WTC11 (cell line): ENCODE data around the gene NAV2. TPM values are rescaled to one million over a fixed set of nuclear protein-coding genes. Genes with fewer than 3 reads are reported as not detected.

Experiments
- ATAC-seq: fragments of 200-7000 bp; cut with Tn5 transposase; 2 replicates; pipeline ENCODE4 v1.10.0; 2021; ENCODE audit warnings: mild to moderate bottlenecking, moderate library complexity
- CTCF ChIA-PET: fragments of 300-600 bp; sonication (Branson Sonifier 250); formaldehyde crosslinking; loops from one replicate; lab custom pipeline; 2021; ENCODE audit warnings: antibody characterized with exemption; lab: Charles Lee
- POLR2A ChIA-PET: fragments of 350-600 bp; sonication (Branson Sonifier 250); formaldehyde crosslinking; loops from one replicate; lab custom pipeline; 2021; ENCODE audit warnings: antibody characterized with exemption; lab: Charles Lee
- DNase-seq: peaks from one replicate; pipeline ENCODE4 v3.0.0; 2021; ENCODE audit warnings: low spot score
- H3K27ac Mint-ChIP-seq: 2 replicates; pipeline ENCODE4 v1.8.0; 2021; ENCODE audit warnings: mixed read lengths
- H3K27me3 Mint-ChIP-seq: 2 replicates; pipeline ENCODE4 v1.8.0; 2021; ENCODE audit warnings: low read depth, mild to moderate bottlenecking, moderate library complexity, mixed read lengths
- H3K36me3 Mint-ChIP-seq: 2 replicates; pipeline ENCODE4 v1.8.0; 2021; ENCODE audit warnings: mixed read lengths
- H3K4me1 Mint-ChIP-seq: 2 replicates; pipeline ENCODE4 v1.8.0; 2022; ENCODE audit warnings: mixed read lengths
- H3K4me3 Mint-ChIP-seq: 2 replicates; pipeline ENCODE4 v1.8.0; 2021; ENCODE audit warnings: mild to moderate bottlenecking, moderate library complexity, mixed read lengths
- H3K9me3 Mint-ChIP-seq: 2 replicates; pipeline ENCODE4 v1.8.0; 2021; ENCODE audit warnings: mixed read lengths
- ATF1 ChIP-seq: sonication (generic); formaldehyde crosslinking; IDR thresholded peaks from 2 replicates; pipeline ENCODE4 v1.8.1; 2023; ENCODE audit warnings: mild to moderate bottlenecking, moderate library complexity, missing genetic modification reagents
- ATF6 ChIP-seq: sonication (generic); formaldehyde crosslinking; IDR thresholded peaks from 2 replicates; pipeline ENCODE4 v1.8.1; 2023; ENCODE audit warnings: mild to moderate bottlenecking, missing genetic modification reagents
- CBFB ChIP-seq: sonication (generic); formaldehyde crosslinking; IDR thresholded peaks from 2 replicates; pipeline ENCODE4 v1.8.1; 2022; ENCODE audit warnings: mild to moderate bottlenecking, low read depth, missing genetic modification reagents
- ELF4 ChIP-seq: sonication (generic); formaldehyde crosslinking; IDR thresholded peaks from 2 replicates; pipeline ENCODE4 v1.8.1; 2022; ENCODE audit warnings: low read depth, mild to moderate bottlenecking, moderate library complexity, missing genetic modification reagents
- ETV6 ChIP-seq: sonication (generic); formaldehyde crosslinking; IDR thresholded peaks from 2 replicates; pipeline ENCODE4 v1.8.1; 2022; ENCODE audit warnings: mild to moderate bottlenecking, missing genetic modification reagents
- GABPB1 ChIP-seq: sonication (generic); formaldehyde crosslinking; IDR thresholded peaks from 2 replicates; pipeline ENCODE4 v1.8.1; 2023; ENCODE audit warnings: mild to moderate bottlenecking, missing genetic modification reagents
- JAZF1 ChIP-seq: fragments of 250-450 bp; sonication (Bioruptor Pico); IDR thresholded peaks from 2 replicates; pipeline ENCODE4 v1.9.0; 2021; ENCODE audit warnings: moderate library complexity, mild to moderate bottlenecking, inconsistent platforms
- KAT7 ChIP-seq: sonication (generic); formaldehyde crosslinking; IDR thresholded peaks from 2 replicates; pipeline ENCODE4 v1.8.1; 2023; ENCODE audit warnings: missing genetic modification reagents, mild to moderate bottlenecking, borderline replicate concordance
- MXD4 ChIP-seq: fragments of 250-450 bp; sonication (Bioruptor Pico); IDR thresholded peaks from 2 replicates; pipeline ENCODE4 v1.8.0; 2021; ENCODE audit warnings: mild to moderate bottlenecking, moderate library complexity, borderline replicate concordance
- NFATC4 ChIP-seq: fragments of 250-450 bp; sonication (Bioruptor Pico); IDR thresholded peaks from 2 replicates; pipeline ENCODE4 v1.9.0; 2021; ENCODE audit warnings: mild to moderate bottlenecking
- RORB ChIP-seq: fragments of 250-450 bp; sonication (Bioruptor Pico); IDR thresholded peaks from 2 replicates; pipeline ENCODE4 v1.9.0; 2021; ENCODE audit warnings: mild to moderate bottlenecking
- SOX15 ChIP-seq: fragments of 250-450 bp; sonication (Bioruptor Pico); IDR thresholded peaks from 2 replicates; pipeline ENCODE4 v1.9.0; 2021; ENCODE audit warnings: mild to moderate bottlenecking
- ZNF232 ChIP-seq: sonication (generic); formaldehyde crosslinking; IDR thresholded peaks from 2 replicates; pipeline ENCODE4 v1.8.0; 2022; ENCODE audit warnings: mild to moderate bottlenecking, missing genetic modification reagents
- ZNF396 ChIP-seq: fragments of 250-450 bp; sonication (Bioruptor Pico); IDR thresholded peaks from 2 replicates; pipeline ENCODE4 v1.8.0; 2021; ENCODE audit warnings: mild to moderate bottlenecking, moderate library complexity, borderline replicate concordance
- total RNA-seq: library from RNA; stranded (reverse); gene quantifications from 3 replicates; pipeline ENCODE4 v1.2.3, GENCODE V29; 2021
- TF ChIP-seq, protein P1 (sequence below): sonication (generic); formaldehyde crosslinking; IDR thresholded peaks from 2 replicates; pipeline ENCODE4 v1.8.1; 2022; ENCODE audit warnings: mild to moderate bottlenecking, moderate library complexity, missing genetic modification reagents
- TF ChIP-seq, protein P2 (sequence below): sonication (generic); formaldehyde crosslinking; IDR thresholded peaks from 2 replicates; pipeline ENCODE4 v1.8.0; 2023; ENCODE audit warnings: mild to moderate bottlenecking, missing genetic modification reagents
- TF ChIP-seq, protein P3 (sequence below): sonication (generic); formaldehyde crosslinking; IDR thresholded peaks from 2 replicates; pipeline ENCODE4 v1.8.0; 2022; ENCODE audit warnings: mild to moderate bottlenecking, missing genetic modification reagents
- TF ChIP-seq, protein P4 (sequence below): sonication (generic); formaldehyde crosslinking; IDR thresholded peaks from 2 replicates; pipeline ENCODE4 v1.8.1; 2023; ENCODE audit warnings: mild to moderate bottlenecking, moderate library complexity, missing genetic modification reagents
- TF ChIP-seq, protein P5 (sequence below): fragments of 250-450 bp; sonication (Bioruptor Pico); IDR thresholded peaks from 2 replicates; pipeline ENCODE4 v1.9.0; 2021; ENCODE audit warnings: mild to moderate bottlenecking

Gene NAV2
- total RNA-seq, 1 experiment from 2014 or later = 42.8 TPM

DNA sequence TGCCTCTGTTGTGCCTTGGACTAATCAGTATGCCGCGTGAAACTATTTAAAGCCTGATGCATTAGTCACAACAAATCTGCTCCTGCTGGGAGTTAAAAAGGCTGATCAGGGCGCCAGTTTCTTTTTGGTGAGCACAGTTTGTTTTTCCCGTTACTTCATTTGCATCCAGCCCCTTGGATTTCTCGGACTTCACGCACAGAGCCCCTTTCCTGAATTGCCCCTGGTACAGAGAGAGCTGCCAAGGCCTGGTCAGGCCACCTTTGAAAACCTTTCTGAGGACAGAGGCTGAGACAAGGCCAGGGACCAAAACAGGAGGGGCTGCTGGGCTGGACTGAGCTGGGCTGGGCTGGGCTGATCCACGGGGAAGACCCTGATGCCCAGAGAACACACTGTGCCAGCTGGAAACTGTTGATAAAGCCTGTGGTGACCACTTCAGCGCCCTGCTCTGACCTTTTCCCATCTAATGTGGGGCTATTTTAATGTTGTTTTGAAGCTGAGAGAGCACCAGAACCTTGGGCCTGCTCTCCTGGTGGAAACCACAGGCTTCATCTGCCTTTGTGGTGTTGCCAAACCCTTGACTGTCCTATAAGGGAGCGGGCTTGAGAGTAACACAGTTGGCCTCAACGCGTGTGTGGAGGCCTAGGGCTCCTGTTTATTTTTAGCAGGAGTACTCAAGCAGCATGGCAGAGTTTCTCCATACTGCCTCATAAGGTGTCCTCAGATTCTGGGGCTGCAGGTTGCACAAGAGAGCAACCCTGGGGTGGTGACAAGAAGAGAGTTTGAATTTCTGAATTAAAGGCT lies 44.2 kb downstream of the NAV2 start:
- H3K9me3 Mint-ChIP-seq = peaks cover 6% of the 10 kb centered on the region; the same call in 1 of the 2 replicates
- H3K27me3 Mint-ChIP-seq = 0 out of 2 replicates have a peak, but pooled peaks cover 4% of the 10 kb centered on the region
- no peak overlapping the region for H3K4me3 Mint-ChIP-seq
- TF ChIP-seq, protein P1, sequence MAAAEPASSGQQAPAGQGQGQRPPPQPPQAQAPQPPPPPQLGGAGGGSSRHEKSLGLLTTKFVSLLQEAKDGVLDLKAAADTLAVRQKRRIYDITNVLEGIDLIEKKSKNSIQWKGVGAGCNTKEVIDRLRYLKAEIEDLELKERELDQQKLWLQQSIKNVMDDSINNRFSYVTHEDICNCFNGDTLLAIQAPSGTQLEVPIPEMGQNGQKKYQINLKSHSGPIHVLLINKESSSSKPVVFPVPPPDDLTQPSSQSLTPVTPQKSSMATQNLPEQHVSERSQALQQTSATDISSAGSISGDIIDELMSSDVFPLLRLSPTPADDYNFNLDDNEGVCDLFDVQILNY (CRISPR knock-in tag) = no peak
- TF ChIP-seq ELF4 (CRISPR knock-in tag) (no peak), ATF1 (CRISPR knock-in tag) (no peak), NFATC4 (CRISPR knock-in tag) (no peak), SOX15 (CRISPR knock-in tag) (no peak), RORB (CRISPR knock-in tag) (no peak), ETV6 (CRISPR knock-in tag) (no peak)
- TF ChIP-seq, protein P2, sequence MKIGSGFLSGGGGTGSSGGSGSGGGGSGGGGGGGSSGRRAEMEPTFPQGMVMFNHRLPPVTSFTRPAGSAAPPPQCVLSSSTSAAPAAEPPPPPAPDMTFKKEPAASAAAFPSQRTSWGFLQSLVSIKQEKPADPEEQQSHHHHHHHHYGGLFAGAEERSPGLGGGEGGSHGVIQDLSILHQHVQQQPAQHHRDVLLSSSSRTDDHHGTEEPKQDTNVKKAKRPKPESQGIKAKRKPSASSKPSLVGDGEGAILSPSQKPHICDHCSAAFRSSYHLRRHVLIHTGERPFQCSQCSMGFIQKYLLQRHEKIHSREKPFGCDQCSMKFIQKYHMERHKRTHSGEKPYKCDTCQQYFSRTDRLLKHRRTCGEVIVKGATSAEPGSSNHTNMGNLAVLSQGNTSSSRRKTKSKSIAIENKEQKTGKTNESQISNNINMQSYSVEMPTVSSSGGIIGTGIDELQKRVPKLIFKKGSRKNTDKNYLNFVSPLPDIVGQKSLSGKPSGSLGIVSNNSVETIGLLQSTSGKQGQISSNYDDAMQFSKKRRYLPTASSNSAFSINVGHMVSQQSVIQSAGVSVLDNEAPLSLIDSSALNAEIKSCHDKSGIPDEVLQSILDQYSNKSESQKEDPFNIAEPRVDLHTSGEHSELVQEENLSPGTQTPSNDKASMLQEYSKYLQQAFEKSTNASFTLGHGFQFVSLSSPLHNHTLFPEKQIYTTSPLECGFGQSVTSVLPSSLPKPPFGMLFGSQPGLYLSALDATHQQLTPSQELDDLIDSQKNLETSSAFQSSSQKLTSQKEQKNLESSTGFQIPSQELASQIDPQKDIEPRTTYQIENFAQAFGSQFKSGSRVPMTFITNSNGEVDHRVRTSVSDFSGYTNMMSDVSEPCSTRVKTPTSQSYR (CRISPR knock-in tag) = no peak
- peaks cover 32% of the 10 kb centered on the region for H3K4me1 Mint-ChIP-seq
- H3K27ac Mint-ChIP-seq = no peak overlapping the region
- DNase-seq (no peak), ATAC-seq (no peak)
- CTCF ChIA-PET = interaction anchor here (1.2 to 1.6 kb wide), 2 partner anchors 20 to 147 kb away, joined by 4 to 6 read pairs; no protein-coding TSS in a partner anchor
- POLR2A ChIA-PET = no interaction called here
- no peaks in the 10 kb centered on the region for H3K36me3 Mint-ChIP-seq

GRCh38 chr11:19759389-19759788 lies 46.8 kb downstream of the NAV2 start:
- Mint-ChIP-seq H3K27me3 (0 out of 2 replicates have a peak, but pooled peaks cover 4% of the 10 kb centered on the region), H3K9me3 (peaks cover 9% of the 10 kb centered on the region; the same call in 1 of the 2 replicates), H3K4me1 (peaks cover 35% of the 10 kb centered on the region), H3K36me3 (no peaks in the 10 kb centered on the region), H3K27ac (no peak overlapping the region), H3K4me3 (no peak overlapping the region)
- ChIA-PET CTCF (interaction anchor here (0.6 to 0.7 kb wide), 2 partner anchors 21 to 451 kb away, joined by 3 to 4 read pairs; no protein-coding TSS in a partner anchor), POLR2A (interaction anchor here (0.6 kb wide), 2 partner anchors 24 to 680 kb away, joined by 5 to 6 read pairs; no protein-coding TSS in a partner anchor)
- no peak for TF ChIP-seq MXD4 (CRISPR knock-in tag)
- TF ChIP-seq, protein P3, sequence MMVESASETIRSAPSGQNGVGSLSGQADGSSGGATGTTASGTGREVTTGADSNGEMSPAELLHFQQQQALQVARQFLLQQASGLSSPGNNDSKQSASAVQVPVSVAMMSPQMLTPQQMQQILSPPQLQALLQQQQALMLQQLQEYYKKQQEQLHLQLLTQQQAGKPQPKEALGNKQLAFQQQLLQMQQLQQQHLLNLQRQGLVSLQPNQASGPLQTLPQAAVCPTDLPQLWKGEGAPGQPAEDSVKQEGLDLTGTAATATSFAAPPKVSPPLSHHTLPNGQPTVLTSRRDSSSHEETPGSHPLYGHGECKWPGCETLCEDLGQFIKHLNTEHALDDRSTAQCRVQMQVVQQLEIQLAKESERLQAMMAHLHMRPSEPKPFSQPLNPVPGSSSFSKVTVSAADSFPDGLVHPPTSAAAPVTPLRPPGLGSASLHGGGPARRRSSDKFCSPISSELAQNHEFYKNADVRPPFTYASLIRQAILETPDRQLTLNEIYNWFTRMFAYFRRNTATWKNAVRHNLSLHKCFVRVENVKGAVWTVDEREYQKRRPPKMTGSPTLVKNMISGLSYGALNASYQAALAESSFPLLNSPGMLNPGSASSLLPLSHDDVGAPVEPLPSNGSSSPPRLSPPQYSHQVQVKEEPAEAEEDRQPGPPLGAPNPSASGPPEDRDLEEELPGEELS (CRISPR knock-in tag) = no peak
- no peak for TF ChIP-seq ZNF396 (CRISPR knock-in tag)
- TF ChIP-seq, protein P4, sequence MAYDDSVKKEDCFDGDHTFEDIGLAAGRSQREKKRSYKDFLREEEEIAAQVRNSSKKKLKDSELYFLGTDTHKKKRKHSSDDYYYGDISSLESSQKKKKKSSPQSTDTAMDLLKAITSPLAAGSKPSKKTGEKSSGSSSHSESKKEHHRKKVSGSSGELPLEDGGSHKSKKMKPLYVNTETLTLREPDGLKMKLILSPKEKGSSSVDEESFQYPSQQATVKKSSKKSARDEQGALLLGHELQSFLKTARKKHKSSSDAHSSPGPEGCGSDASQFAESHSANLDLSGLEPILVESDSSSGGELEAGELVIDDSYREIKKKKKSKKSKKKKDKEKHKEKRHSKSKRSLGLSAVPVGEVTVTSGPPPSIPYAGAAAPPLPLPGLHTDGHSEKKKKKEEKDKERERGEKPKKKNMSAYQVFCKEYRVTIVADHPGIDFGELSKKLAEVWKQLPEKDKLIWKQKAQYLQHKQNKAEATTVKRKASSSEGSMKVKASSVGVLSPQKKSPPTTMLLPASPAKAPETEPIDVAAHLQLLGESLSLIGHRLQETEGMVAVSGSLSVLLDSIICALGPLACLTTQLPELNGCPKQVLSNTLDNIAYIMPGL (CRISPR knock-in tag) = no peak
- no peak for TF ChIP-seq CBFB
- TF ChIP-seq, protein P5, sequence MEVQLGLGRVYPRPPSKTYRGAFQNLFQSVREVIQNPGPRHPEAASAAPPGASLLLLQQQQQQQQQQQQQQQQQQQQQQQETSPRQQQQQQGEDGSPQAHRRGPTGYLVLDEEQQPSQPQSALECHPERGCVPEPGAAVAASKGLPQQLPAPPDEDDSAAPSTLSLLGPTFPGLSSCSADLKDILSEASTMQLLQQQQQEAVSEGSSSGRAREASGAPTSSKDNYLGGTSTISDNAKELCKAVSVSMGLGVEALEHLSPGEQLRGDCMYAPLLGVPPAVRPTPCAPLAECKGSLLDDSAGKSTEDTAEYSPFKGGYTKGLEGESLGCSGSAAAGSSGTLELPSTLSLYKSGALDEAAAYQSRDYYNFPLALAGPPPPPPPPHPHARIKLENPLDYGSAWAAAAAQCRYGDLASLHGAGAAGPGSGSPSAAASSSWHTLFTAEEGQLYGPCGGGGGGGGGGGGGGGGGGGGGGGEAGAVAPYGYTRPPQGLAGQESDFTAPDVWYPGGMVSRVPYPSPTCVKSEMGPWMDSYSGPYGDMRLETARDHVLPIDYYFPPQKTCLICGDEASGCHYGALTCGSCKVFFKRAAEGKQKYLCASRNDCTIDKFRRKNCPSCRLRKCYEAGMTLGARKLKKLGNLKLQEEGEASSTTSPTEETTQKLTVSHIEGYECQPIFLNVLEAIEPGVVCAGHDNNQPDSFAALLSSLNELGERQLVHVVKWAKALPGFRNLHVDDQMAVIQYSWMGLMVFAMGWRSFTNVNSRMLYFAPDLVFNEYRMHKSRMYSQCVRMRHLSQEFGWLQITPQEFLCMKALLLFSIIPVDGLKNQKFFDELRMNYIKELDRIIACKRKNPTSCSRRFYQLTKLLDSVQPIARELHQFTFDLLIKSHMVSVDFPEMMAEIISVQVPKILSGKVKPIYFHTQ (CRISPR knock-in tag) = no peak
- no peak for TF ChIP-seq GABPB1 (CRISPR knock-in tag)
- no peak for TF ChIP-seq ATF6
- no peak for TF ChIP-seq ZNF232 (CRISPR knock-in tag)
- TF ChIP-seq ELF4 (CRISPR knock-in tag) = no peak
- no peak for TF ChIP-seq KAT7 (CRISPR knock-in tag)
- TF ChIP-seq JAZF1 (CRISPR knock-in tag) = no peak
- DNase-seq = no peak
- no peak for ATAC-seq
